T-helper 1 cell treated with Interleukin-12 subunit alpha and Interleukin-12 subunit beta and Interleukin-4 antibody, amounts not matched to agents 30 μg/mL and 1 μg/mL, for 36 hours (primary cell): ENCODE results near the gene ARHGAP28.

Source experiments
- H3K27ac Mint-ChIP-seq: one replicate; pipeline ENCODE4 v1.8.0; 2021; ENCODE audit warnings: mild to moderate bottlenecking, mixed read lengths
- H3K27me3 Mint-ChIP-seq: one replicate; pipeline ENCODE4 v1.8.0; 2021; ENCODE audit warnings: low read depth, mixed read lengths
- H3K36me3 Mint-ChIP-seq: one replicate; pipeline ENCODE4 v1.8.0; 2021; ENCODE audit warnings: low read depth, mixed read lengths
- H3K4me1 Mint-ChIP-seq: one replicate; pipeline ENCODE4 v1.8.0; 2021; ENCODE audit warnings: low read depth, mixed read lengths
- H3K4me3 Mint-ChIP-seq: one replicate; pipeline ENCODE4 v1.8.0; 2021; ENCODE audit warnings: mild to moderate bottlenecking, moderate library complexity, mixed read lengths
- H3K9me3 Mint-ChIP-seq: one replicate; pipeline ENCODE4 v1.8.0; 2021; ENCODE audit warnings: mixed read lengths

Gene ARHGAP28

DNA sequence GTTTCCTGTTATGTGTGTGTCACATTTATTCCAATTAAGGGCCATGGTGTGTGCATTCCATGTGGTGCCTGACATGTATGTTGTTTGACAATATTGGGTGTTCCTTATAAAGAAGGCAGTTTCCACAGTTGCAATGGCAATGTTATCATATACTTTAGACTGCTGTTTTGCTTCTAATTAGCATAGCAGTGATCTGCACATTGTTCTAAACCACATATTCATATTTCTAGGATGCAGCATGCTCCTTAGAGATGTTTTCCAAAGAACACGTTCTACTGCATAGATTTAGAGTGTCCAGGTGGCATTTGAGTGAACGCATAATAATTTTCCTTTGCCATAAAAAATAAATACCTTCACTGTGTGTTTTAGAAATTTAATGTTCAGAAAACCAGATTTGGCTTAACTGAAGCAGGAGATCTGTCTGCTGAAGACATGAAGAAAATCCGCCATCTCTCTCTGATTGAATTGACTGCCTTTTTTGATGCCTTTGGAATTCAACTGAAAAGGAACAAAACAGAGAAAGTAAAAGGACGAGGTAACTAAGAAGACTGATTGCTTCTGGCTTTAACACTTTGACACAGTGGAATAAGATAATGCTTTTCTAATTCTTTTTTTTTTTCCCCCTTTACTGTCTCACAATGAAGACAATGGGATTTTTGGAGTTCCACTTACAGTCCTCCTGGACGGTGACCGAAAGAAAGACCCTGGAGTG lies 143.7 kb downstream of the ARHGAP28 start:
- H3K36me3 Mint-ChIP-seq, result no peaks in the 10 kb centered on the region
- no peaks in the 10 kb centered on the region for H3K27me3 Mint-ChIP-seq
- no peak overlapping the region for H3K4me3 Mint-ChIP-seq
- H3K9me3 Mint-ChIP-seq, result peaks cover 3% of the 10 kb centered on the region
- H3K27ac Mint-ChIP-seq, result no peak overlapping the region
- H3K4me1 Mint-ChIP-seq, result no peaks in the 10 kb centered on the region

DNA sequence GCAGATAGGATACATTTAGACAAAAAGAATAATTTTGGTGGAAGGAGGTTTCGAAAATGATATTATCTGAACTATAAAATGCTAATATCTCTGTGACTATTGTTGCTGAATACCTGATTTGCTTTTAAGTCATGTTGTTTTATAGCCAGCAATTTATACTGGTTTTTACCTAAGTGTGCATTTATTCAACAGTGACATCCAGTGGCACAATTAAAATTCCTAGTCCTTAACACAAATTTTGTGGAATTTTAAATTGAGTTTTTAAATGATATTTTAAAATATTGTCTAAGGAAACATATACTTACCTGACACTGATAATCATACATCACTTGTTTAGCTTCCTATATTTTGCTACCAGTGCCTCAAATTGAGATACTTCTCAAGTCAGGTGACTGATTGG lies 144.8 kb downstream of the ARHGAP28 start:
- peaks cover 3% of the 10 kb centered on the region for H3K9me3 Mint-ChIP-seq
- H3K27ac Mint-ChIP-seq, result no peak overlapping the region
- no peak overlapping the region for H3K4me3 Mint-ChIP-seq
- no peaks in the 10 kb centered on the region for H3K4me1 Mint-ChIP-seq
- H3K27me3 Mint-ChIP-seq, result no peaks in the 10 kb centered on the region
- H3K36me3 Mint-ChIP-seq, result no peaks in the 10 kb centered on the region

DNA sequence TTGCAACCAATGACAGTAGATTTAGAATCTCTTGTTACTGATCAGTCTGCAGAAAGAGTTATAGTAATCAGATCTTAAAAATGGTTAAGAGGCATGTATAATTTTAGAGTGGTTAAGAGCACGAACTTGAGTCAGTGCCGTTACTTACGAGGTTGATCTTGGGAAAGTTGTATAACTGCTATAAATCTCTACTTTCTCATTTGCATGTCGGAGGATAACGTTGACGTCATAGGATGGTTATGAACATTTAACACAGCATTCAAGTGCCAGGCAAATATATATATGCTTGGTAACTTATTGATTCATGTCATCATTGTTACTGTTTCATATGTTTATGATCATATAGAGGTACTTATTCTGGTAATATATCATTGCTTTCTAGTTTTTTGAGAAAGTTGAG lies 146.2 kb downstream of the ARHGAP28 start:
- Mint-ChIP-seq H3K36me3 (no peaks in the 10 kb centered on the region), H3K4me1 (no peaks in the 10 kb centered on the region), H3K27ac (no peak overlapping the region), H3K4me3 (no peak overlapping the region), H3K9me3 (peaks cover 3% of the 10 kb centered on the region), H3K27me3 (no peaks in the 10 kb centered on the region)

DNA sequence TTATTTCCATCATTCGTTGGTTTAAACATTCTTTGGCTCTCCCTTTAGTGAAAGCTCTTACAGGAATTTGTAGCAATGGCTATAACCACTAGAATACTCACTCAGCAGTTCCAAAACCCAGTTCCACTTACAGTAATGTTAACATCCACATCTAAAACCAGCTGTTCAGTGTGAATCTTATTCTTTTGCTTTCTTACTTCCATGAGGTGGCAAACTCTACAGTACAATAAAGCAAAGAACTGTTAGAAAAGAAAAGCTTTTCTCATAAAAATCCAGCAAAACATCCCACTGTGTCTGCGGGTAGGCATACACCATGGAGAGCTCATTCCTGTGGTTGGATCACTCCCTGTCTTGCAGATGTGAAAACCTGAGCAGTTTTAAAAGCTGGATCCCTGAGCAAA lies 147.1 kb downstream of the ARHGAP28 start:
- Mint-ChIP-seq H3K4me3 (no peak overlapping the region), H3K27me3 (no peaks in the 10 kb centered on the region), H3K9me3 (peaks cover 3% of the 10 kb centered on the region), H3K27ac (no peak overlapping the region), H3K36me3 (no peaks in the 10 kb centered on the region), H3K4me1 (no peaks in the 10 kb centered on the region)

DNA sequence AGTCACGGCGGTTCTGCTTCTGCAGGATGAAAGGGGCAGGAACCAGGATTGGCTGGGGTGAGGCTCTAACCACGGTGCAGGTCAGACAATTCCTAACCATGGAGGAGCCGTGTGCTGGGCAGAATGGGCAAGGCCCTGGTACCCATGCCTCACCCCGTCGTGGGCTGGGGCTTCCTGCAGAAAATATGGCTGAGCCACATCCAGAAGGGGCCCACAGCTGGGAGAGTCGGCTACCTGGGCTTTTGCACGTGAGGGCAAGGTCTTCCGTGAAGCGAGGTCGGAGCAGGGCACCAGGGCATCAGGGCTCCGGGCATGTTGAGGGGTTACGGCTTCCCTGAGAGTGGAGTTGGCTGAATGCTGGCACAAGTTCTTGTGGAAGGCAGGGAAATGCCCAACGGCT lies 147.8 kb downstream of the ARHGAP28 start:
- no peaks in the 10 kb centered on the region for H3K4me1 Mint-ChIP-seq
- H3K36me3 Mint-ChIP-seq, result no peaks in the 10 kb centered on the region
- H3K4me3 Mint-ChIP-seq, result no peak overlapping the region
- H3K9me3 Mint-ChIP-seq, result peaks cover 3% of the 10 kb centered on the region
- no peaks in the 10 kb centered on the region for H3K27me3 Mint-ChIP-seq
- H3K27ac Mint-ChIP-seq, result no peak overlapping the region

DNA sequence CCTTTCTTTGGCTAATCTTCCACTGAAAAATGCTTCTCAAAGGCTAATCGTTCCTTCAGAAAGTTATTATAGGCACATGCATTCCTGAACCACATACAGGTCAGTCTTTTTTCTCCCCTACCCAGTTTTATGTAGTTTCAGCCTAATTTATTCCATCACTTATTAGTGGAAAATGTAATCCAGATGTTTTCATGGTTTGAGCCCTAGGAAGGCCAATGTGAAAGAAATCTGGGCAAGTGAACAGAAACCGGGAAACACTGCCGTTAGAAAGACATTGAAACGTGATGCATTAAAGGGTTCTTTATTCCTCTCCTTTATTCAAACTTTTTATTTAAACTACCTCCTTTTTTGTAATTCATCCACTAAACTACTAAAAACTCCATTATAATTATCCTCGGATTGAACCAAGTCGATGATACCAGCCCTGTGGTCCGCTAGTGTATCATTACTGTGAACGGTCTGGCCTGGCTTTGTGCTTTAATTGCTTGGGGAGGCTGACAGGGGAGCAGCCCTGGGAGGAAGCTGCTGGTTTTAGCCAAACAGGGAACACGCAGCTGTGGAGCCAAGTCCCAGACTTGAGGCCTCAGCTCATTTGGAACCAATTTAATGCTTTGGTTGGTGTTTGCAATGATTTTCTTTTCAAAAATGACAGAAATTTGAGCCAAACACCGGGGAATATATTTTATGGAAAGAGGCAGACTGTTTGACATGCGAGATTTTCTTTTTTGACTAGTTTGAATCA lies 149.2 kb downstream of the ARHGAP28 start:
- no peaks in the 10 kb centered on the region for H3K27me3 Mint-ChIP-seq
- H3K27ac Mint-ChIP-seq, result no peak overlapping the region
- H3K36me3 Mint-ChIP-seq, result no peaks in the 10 kb centered on the region
- no peaks in the 10 kb centered on the region for H3K4me1 Mint-ChIP-seq
- H3K9me3 Mint-ChIP-seq, result peaks cover 3% of the 10 kb centered on the region
- no peak overlapping the region for H3K4me3 Mint-ChIP-seq

DNA sequence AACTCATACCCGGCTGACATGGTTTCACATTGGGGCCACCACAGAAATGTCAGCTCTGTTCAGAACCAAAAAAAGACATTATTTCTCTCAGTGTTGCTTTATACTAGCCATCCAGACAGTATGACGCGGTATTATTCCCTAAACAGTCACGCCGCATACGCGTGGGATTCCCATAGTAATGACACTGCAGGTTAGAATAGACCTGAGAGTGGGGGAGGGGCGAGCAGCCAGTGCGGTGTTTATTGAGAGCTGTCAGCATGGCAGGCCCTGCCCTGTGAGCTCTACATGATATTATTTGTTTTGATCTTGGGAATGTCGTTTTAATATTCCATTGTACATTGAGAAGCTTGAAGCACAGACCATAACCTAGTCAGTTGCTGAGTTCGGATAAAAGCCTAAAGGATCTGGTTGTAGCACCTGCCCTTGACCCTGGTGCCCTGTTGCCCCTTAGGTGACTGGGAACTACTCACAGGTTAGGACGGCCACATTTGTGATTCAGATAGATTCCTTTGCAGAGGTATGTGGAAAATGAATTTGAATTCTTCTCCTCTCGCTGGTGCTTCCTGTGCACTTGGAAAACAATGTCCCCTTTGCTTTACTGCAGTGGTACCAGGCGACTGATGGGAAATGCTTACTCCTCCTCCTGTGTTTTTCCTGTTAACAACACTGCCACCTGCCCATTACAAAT lies 150.1 kb downstream of the ARHGAP28 start:
- Mint-ChIP-seq H3K4me3 (no peak overlapping the region), H3K9me3 (peaks cover 3% of the 10 kb centered on the region), H3K27ac (no peak overlapping the region), H3K27me3 (no peaks in the 10 kb centered on the region), H3K36me3 (no peaks in the 10 kb centered on the region), H3K4me1 (no peaks in the 10 kb centered on the region)

DNA sequence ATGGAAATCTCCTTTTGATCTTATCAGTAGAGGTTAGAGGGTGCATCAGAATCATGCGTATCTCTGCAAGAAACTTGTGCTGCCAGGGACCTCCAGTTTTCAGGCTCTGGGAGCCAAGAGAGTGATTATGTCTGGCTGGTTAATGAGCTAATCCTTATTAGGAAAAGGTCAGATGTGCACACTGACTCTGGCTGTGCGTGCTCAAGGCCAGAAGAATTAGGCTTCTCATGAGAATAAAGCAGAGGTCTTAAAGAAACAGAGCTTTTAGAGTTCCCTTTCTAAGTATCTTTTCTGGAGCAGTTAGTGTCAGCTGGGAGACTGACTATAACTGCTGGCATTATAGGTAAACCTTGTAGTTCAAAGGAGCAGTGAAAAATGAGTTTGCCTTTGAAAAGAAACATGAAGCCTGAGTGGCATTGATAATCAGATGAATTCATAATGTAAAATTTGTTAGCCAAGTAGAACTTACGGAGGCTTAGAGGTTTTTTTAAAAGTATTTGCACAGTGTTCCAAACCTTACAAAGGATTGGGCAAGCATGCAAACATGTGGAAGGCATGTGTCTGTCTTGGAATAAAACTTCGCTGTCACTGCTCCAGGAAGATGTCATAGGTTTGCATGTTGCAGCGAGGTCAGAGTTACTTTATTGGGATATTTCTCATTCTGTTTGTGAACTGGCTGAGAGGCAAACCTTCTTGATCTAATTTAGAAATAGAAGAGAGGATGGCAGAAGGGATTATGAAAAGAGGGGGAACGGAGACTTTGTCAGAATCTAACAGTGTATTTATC lies 151.7 kb downstream of the ARHGAP28 start:
- Mint-ChIP-seq H3K4me3 (no peak overlapping the region), H3K4me1 (no peaks in the 10 kb centered on the region), H3K36me3 (no peaks in the 10 kb centered on the region), H3K27ac (no peak overlapping the region), H3K27me3 (no peaks in the 10 kb centered on the region), H3K9me3 (peaks cover 3% of the 10 kb centered on the region)

DNA sequence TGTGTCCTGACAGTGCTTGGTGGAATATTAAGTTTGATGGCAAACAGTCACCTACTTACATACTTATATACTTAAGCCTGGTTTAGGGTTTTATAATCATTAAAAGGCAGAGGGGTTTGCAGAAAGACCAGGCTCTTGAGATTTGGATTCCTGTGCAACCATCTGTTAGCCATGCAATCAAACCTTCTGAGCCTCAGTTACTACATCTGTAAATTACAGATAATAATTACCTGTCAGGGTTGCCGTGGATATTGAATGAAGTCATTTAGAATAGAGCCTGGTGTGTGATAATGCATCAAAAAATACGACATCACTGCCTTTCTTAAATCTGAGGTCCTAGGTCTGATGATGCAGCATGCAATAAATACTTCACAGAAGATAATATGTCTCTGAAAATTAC lies 152.9 kb downstream of the ARHGAP28 start:
- Mint-ChIP-seq H3K4me3 (no peak overlapping the region), H3K27ac (no peak overlapping the region), H3K9me3 (no peaks in the 10 kb centered on the region), H3K4me1 (no peaks in the 10 kb centered on the region), H3K36me3 (no peaks in the 10 kb centered on the region), H3K27me3 (no peaks in the 10 kb centered on the region)

DNA sequence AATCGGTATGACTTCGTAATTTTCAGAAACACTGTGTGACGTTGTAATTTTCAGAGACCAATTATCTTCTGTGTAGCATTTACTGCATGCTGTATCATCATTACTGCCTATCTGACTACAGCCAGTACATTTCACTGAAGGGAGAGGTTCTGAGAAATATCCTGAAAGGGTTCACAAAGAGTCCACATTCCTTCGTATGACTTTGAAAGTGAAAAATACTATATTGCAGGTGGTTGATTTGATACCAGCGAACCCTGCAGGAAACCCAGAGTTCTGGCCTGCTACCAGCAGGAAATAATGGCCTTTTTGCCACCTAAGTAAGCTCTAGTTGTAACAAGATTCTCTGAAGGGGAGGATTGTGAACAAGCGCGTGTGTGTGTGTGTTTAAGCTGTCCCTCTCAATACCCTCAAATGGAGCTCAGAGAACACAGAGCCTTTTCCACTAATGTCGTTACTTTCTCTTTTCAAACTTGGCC lies 155.5 kb downstream of the ARHGAP28 start:
- H3K4me3 Mint-ChIP-seq, result no peak overlapping the region
- H3K4me1 Mint-ChIP-seq, result no peaks in the 10 kb centered on the region
- H3K27me3 Mint-ChIP-seq, result no peaks in the 10 kb centered on the region

DNA sequence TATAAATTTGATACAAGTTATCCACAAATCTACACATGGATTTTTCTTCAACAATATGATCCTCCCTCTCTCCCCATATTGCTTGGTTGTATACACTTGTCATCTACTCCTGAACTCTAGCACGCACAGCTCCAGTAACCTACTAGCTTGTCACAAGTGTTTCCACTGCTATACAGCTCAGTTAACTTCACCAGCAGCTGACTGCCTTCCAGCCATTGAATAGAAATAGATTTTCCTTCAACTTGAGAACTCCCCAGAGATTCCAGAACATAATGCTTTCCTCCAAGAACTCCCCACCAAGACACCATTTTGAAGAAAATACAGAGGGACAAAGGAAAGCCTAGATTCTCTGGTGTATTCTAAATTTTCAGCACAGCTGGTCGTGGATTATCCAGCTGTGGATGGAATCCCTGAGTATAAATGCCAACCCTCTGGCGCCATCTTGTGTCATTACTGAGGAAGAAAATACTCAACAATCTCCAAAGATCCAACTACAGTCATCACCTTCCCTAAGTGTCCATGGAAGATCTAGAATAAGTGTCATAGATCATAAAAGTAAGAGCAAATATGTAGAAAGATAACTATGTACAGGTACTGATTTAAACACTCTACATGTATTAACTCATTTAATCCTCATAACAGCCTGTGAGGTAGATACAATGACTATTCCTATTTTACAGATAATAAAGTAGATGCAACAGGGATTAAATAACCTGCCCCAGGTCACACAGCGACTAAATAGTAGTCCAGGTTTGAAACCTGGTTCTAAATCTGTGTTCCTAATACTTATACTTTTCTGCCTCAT lies 156.7 kb downstream of the ARHGAP28 start:
- no peaks in the 10 kb centered on the region for H3K9me3 Mint-ChIP-seq
- no peaks in the 10 kb centered on the region for H3K4me1 Mint-ChIP-seq
- H3K27me3 Mint-ChIP-seq, result no peaks in the 10 kb centered on the region
- no peaks in the 10 kb centered on the region for H3K36me3 Mint-ChIP-seq
- H3K4me3 Mint-ChIP-seq, result no peak overlapping the region
- H3K27ac Mint-ChIP-seq, result no peak overlapping the region

More for the DNA sequence above, 155.5 kb downstream of the ARHGAP28 start:
- Mint-ChIP-seq H3K27ac (no peak overlapping the region), H3K9me3 (no peaks in the 10 kb centered on the region), H3K36me3 (no peaks in the 10 kb centered on the region)

DNA sequence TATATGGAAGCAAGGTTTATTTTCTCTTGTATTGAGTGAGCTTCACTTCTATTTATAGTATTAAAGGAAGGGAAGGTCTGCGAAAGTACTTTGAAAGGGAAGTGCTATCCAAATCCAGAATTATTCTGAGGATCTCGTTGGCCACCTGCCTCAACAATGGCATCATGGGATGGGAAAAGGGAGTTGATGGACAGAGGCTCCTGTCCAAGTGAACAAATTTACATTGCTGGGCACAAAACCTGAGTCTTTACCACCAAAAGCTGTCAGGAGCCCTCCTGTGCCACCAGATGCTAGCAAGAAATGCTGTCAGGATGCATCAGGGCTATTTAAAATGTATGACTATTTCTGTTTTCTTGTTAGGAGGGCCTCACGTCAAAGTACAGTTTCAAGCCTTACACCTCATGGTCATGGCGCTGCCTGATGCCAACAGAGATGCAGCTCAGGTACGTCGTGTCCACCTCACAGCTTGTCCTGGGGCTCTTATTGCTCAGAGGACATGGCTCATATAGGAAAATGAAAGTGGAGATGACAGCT lies 157.3 kb downstream of the ARHGAP28 start:
- Mint-ChIP-seq H3K4me3 (no peak overlapping the region), H3K4me1 (no peaks in the 10 kb centered on the region), H3K27ac (no peak overlapping the region), H3K27me3 (no peaks in the 10 kb centered on the region), H3K36me3 (no peaks in the 10 kb centered on the region), H3K9me3 (no peaks in the 10 kb centered on the region)

DNA sequence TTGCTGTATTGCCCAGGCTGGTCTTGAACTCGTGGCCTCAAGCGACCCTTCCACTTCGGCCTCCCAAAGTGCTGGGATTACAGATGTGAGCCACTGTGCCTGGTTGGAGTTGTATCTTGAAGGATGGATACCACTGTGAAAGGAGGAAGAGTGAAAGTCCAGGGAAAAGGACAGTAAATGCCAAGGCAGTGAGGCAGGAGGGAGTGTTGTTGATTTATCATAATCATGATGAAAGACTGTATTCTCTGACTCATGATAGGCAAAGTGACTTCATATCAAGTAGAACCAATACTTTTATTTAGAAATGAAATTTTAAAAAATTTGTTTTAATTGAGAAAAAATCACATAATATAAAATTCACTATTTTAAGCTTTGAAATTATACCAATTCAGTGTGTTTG lies 162.3 kb downstream of the ARHGAP28 start:
- H3K27me3 Mint-ChIP-seq, result no peaks in the 10 kb centered on the region
- H3K36me3 Mint-ChIP-seq, result no peaks in the 10 kb centered on the region
- H3K4me1 Mint-ChIP-seq, result no peaks in the 10 kb centered on the region
- H3K27ac Mint-ChIP-seq, result no peak overlapping the region
- no peak overlapping the region for H3K4me3 Mint-ChIP-seq
- H3K9me3 Mint-ChIP-seq, result no peaks in the 10 kb centered on the region
